Measurements from ENCODE around the gene ERI3. TPM values are rescaled to one million over a fixed set of nuclear protein-coding genes. Genes with fewer than 3 reads are reported as not detected.

Gene ERI3
- total and polyA plus RNA-seq, 2 of the 4 experiments (the other 2 are of a cell fraction), result 56.6 to 70.9 TPM

DNA sequence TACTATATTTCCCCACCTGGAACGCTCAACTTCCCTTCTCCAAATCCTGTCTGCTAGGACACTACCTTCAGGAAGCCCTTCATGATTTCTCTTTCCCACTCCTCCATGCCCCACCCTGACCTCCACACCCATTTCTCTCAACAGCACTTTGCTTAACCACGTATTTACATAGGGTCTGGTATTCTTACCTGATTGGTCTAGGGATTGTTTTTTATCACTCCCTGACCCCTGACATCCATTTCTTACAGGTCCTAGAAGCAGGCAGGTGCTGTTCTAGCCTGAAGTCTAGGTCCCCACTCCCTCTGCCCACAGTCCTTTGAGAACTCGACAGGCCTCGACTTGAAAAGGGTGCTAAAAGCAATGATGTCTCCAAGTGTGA, 94.3 kb downstream of the ERI3 start:
- Histone ChIP-seq H3K4me3 (ENCODE audit: insufficient read depth, low read depth, low read length) (no peak overlapping the region), H4K91ac (ENCODE audit: insufficient read depth, low read depth, low read length) (no peak overlapping the region), H3K27me3 (ENCODE audit: control insufficient read depth, insufficient read depth, low read length) (no peaks in the 10 kb centered on the region), H2AK9ac (replicated peaks; ENCODE audit: low read depth, low read length, poor library complexity) (no peak overlapping the region), H3K23ac (ENCODE audit: low read depth, low read length) (no peak overlapping the region), H3K4me1 (ENCODE audit: control insufficient read depth, insufficient read depth, low read length) (no peaks in the 10 kb centered on the region), H2BK120ac (ENCODE audit: low read depth, low read length) (no peak overlapping the region), H4K20me1 (ENCODE audit: insufficient read depth, low read length) (no peaks in the 10 kb centered on the region; the same call in 1 of the 2 replicates), H2AK5ac (ENCODE audit: low read depth, low read length) (no peak overlapping the region), H3K9me1 (ENCODE audit: insufficient read depth, low read length) (peaks cover 5% of the 10 kb centered on the region; the same call in 1 of the 2 replicates), H2AFZ (replicated peaks; ENCODE audit: low read length, poor library complexity) (no peak overlapping the region), H3K27ac (ENCODE audit: insufficient read depth, low read length) (no peak overlapping the region), H3K14ac (replicated peaks; ENCODE audit: low read depth, low read length) (no peak overlapping the region), H3K36me3 (ENCODE audit: control insufficient read depth, insufficient read depth, low read length) (peaks cover 7% of the 10 kb centered on the region), H3K56ac (ENCODE audit: extremely low read depth, insufficient read depth, low read length) (no peak overlapping the region), H2BK20ac (ENCODE audit: low read depth, low read length) (no peak overlapping the region), H3K4ac (ENCODE audit: low read depth, low read length) (no peak overlapping the region), H4K5ac (ENCODE audit: low read depth, low read length) (no peak overlapping the region), H3K9ac (ENCODE audit: low read depth, low read length) (no peak overlapping the region), H3K79me1 (ENCODE audit: low read depth in 1 of 2, low read length in 2 of 2) (0 out of 4 replicates have a peak, but pooled peaks cover 0 to 3% of the 10 kb centered on the region in 2 experiments), H3K4me2 (ENCODE audit: low read depth, low read length) (no peak overlapping the region), H3K9me3 (ENCODE audit: control insufficient read depth, insufficient read depth, low read length) (no peaks in the 10 kb centered on the region), H2BK5ac (ENCODE audit: low read depth, low read length, poor library complexity, severe bottlenecking) (no peak overlapping the region), H3K18ac (ENCODE audit: low read depth, low read length) (no peak overlapping the region), H2BK15ac (ENCODE audit: low read depth, low read length) (no peak overlapping the region), H4K8ac (ENCODE audit: low read depth in 2 of 2, low read length in 2 of 2) (no peak overlapping the region)
- no CpG with 5 or more reads among the region's 4 CpGs for WGBS, 2 experiments (ENCODE audit: extremely low coverage in 2 of 2, insufficient read length in 1 of 2)
- ChIA-PET POLR2A (ENCODE audit: unreplicated experiment) (no interaction called here), CTCF (no interaction called here)
- TF ChIP-seq, protein P1, sequence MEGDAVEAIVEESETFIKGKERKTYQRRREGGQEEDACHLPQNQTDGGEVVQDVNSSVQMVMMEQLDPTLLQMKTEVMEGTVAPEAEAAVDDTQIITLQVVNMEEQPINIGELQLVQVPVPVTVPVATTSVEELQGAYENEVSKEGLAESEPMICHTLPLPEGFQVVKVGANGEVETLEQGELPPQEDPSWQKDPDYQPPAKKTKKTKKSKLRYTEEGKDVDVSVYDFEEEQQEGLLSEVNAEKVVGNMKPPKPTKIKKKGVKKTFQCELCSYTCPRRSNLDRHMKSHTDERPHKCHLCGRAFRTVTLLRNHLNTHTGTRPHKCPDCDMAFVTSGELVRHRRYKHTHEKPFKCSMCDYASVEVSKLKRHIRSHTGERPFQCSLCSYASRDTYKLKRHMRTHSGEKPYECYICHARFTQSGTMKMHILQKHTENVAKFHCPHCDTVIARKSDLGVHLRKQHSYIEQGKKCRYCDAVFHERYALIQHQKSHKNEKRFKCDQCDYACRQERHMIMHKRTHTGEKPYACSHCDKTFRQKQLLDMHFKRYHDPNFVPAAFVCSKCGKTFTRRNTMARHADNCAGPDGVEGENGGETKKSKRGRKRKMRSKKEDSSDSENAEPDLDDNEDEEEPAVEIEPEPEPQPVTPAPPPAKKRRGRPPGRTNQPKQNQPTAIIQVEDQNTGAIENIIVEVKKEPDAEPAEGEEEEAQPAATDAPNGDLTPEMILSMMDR (conservative IDR thresholded peaks at IDR 0.05; ENCODE audit: low read depth, low read length), result no peak
- TF ChIP-seq SMC3 (IDR thresholded peaks at IDR 0.05; ENCODE audit: low read depth, low read length) (no peak), MXI1 (IDR thresholded peaks at IDR 0.05; ENCODE audit: borderline replicate concordance, low read depth, low read length) (no peak), MAFK (IDR thresholded peaks at IDR 0.05; ENCODE audit: low read depth, low read length) (no peak), MAZ (IDR thresholded peaks at IDR 0.05; ENCODE audit: borderline replicate concordance, low read depth, low read length) (no peak), POLR2A (IDR thresholded peaks at IDR 0.05; ENCODE audit: low read depth, low read length) (no peak), CEBPB (IDR thresholded peaks at IDR 0.05; ENCODE audit: low read depth, low read length) (no peak), BHLHE40 (IDR thresholded peaks at IDR 0.05; ENCODE audit: low read depth, low read length) (no peak), FOS (IDR thresholded peaks at IDR 0.05; ENCODE audit: low read depth, low read length) (no peak), RFX5 (IDR thresholded peaks at IDR 0.05; ENCODE audit: low read depth, low read length) (no peak), NFE2L2 (IDR thresholded peaks at IDR 0.05; ENCODE audit: low read depth, low read length) (no peak), RAD21 (IDR thresholded peaks at IDR 0.05; ENCODE audit: low read length) (no peak), RCOR1 (IDR thresholded peaks at IDR 0.05; ENCODE audit: insufficient replicate concordance, low read length) (no peak), CHD1 (IDR thresholded peaks at IDR 0.05; ENCODE audit: low read depth, low read length) (no peak)
- TF ChIP-seq, protein P2, sequence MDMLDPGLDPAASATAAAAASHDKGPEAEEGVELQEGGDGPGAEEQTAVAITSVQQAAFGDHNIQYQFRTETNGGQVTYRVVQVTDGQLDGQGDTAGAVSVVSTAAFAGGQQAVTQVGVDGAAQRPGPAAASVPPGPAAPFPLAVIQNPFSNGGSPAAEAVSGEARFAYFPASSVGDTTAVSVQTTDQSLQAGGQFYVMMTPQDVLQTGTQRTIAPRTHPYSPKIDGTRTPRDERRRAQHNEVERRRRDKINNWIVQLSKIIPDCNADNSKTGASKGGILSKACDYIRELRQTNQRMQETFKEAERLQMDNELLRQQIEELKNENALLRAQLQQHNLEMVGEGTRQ (IDR thresholded peaks at IDR 0.05; ENCODE audit: low read depth, low read length), result no peak
- TF ChIP-seq, protein P3, sequence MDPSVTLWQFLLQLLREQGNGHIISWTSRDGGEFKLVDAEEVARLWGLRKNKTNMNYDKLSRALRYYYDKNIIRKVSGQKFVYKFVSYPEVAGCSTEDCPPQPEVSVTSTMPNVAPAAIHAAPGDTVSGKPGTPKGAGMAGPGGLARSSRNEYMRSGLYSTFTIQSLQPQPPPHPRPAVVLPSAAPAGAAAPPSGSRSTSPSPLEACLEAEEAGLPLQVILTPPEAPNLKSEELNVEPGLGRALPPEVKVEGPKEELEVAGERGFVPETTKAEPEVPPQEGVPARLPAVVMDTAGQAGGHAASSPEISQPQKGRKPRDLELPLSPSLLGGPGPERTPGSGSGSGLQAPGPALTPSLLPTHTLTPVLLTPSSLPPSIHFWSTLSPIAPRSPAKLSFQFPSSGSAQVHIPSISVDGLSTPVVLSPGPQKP (IDR thresholded peaks at IDR 0.05; ENCODE audit: borderline replicate concordance, low read depth, low read length), result no peak
- BruUV-seq (replicated peaks), result no TSS peak
- ATAC-seq (ENCODE audit: low read depth) (no peak), DNase-seq (no peak)
- intact Hi-C loops (cut with micrococcal nuclease), result no loop called here
- dilution Hi-C loops (cut with HindIII; ENCODE audit: low sequenced_read_pairs, unreplicated experiment), result no loop called here
- in situ Hi-C loops (cut with MboI; ENCODE audit: low sequenced_read_pairs), result no loop called here

All from IMR-90 (cell line).